MCF 10A (cell line): ENCODE results near the gene GPR108. TPM values are rescaled to one million over a fixed set of nuclear protein-coding genes. Genes with fewer than 3 reads are reported as not detected.

Source experiments
- BruUV-seq: library from RNA; stranded (reverse); fragments of 400-500 nt; replicated peaks from 2 replicates; lab custom pipeline; 2021; lab: Mats Ljungman, UMichigan
- CTCF ChIA-PET: fragments of 300-600 bp; sonication (Branson Sonifier 250); formaldehyde crosslinking; extraction: SDS; loops from one replicate; lab custom pipeline; 2021; ENCODE audit warnings: antibody characterized with exemption, inconsistent platforms; lab: Yijun Ruan, JAX
- POLR2A ChIA-PET: fragments of 300-600, 350-650 bp; sonication (Branson Sonifier 250); formaldehyde crosslinking; extraction: SDS; loops from one replicate; lab custom pipeline; 2020; ENCODE audit warnings: antibody characterized with exemption, inconsistent platforms; lab: Yijun Ruan, JAX
- DNase-seq: peaks from one replicate; pipeline ENCODE4 v3.0.0-alpha.2; 2018; ENCODE audit not compliant: unreplicated experiment
- H3K27ac Mint-ChIP-seq: one replicate; pipeline ENCODE4 v1.8.0; 2022; ENCODE audit warnings: mild to moderate bottlenecking, low read depth, mixed read lengths; ENCODE audit not compliant: unreplicated experiment
- H3K27me3 Mint-ChIP-seq: one replicate; pipeline ENCODE4 v1.8.0; 2022; ENCODE audit warnings: mixed read lengths; ENCODE audit not compliant: insufficient read depth, unreplicated experiment
- H3K36me3 Mint-ChIP-seq: one replicate; pipeline ENCODE4 v1.8.0; 2022; ENCODE audit warnings: mild to moderate bottlenecking, moderate library complexity, mixed read lengths; ENCODE audit not compliant: insufficient read depth, unreplicated experiment
- H3K4me1 Mint-ChIP-seq: one replicate; pipeline ENCODE4 v1.8.0; 2022; ENCODE audit warnings: mixed read lengths; ENCODE audit not compliant: insufficient read depth, unreplicated experiment
- H3K4me3 Mint-ChIP-seq: one replicate; pipeline ENCODE4 v1.8.0; 2022; ENCODE audit warnings: mild to moderate bottlenecking, moderate library complexity, mixed read lengths; ENCODE audit not compliant: unreplicated experiment
- H3K9me3 Mint-ChIP-seq: one replicate; pipeline ENCODE4 v1.8.0; 2022; ENCODE audit warnings: mixed read lengths; ENCODE audit not compliant: unreplicated experiment
- CTCF ChIP-seq: fragments of 200-600 bp; IDR thresholded peaks from one replicate; pipeline ENCODE4 v1.8.0; 2022; ENCODE audit warnings: antibody characterized with exemption, mild to moderate bottlenecking; ENCODE audit not compliant: unreplicated experiment
- intact Hi-C: fragments of 100-400 bp; cut with micrococcal nuclease; formaldehyde crosslinking; loops from 2 replicates; pipeline ENCODE4 v1.14.1; 2022
- total RNA-seq: library from RNA; stranded (reverse); gene quantifications from 2 replicates; pipeline ENCODE4 v1.2.3, GENCODE V29; 2022

Gene GPR108
- total RNA-seq, 1 experiment from 2014 or later: 115 TPM

DNA sequence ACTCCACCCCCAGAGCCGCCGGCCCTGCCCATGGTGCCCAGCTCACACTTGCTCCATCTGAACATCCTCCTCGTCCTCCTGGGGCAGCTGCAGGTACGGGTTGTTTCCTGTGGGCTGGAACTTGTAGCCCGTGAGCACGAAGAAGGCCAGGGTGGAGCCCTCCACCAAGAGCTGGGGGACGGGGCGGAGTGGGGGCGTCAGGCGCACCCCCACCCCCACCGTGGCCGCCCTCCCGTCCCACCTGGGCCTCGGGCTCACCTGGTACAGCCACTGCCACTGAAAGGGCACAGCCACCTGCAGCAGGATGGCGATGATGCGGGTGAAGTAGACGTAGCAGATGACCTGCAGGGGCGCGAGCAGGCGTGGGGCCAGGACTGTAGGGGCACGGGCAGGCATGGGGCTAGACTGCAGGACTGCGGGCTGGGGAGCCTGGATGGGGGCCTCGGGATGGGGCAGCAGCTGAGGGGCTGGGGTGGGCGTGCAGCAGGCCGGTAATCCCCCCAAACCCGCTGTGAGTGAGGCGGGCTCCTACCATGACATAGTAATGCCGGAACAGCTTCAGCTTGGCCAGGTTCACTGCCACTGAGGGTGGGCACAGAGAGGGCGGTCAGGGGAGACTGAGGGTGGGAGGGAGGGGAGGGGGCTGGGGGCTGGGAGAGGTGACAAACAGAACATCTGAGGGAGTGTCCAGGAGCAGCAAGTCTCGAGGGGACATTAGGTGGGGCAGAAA lies 6.3 kb downstream of the GPR108 start:
- TF ChIP-seq CTCF: no peak
- peaks cover 31% of the 10 kb centered on the region for H3K36me3 Mint-ChIP-seq
- H3K27me3 Mint-ChIP-seq: no peaks in the 10 kb centered on the region
- H3K27ac Mint-ChIP-seq: no peak overlapping the region
- ChIA-PET CTCF (no interaction called here), POLR2A (no interaction called here)
- H3K4me3 Mint-ChIP-seq: no peak overlapping the region
- no peak for DNase-seq
- intact Hi-C loops: no loop called here
- H3K4me1 Mint-ChIP-seq: peaks cover 9% of the 10 kb centered on the region
- no TSS peak for BruUV-seq
- H3K9me3 Mint-ChIP-seq: no peaks in the 10 kb centered on the region

DNA sequence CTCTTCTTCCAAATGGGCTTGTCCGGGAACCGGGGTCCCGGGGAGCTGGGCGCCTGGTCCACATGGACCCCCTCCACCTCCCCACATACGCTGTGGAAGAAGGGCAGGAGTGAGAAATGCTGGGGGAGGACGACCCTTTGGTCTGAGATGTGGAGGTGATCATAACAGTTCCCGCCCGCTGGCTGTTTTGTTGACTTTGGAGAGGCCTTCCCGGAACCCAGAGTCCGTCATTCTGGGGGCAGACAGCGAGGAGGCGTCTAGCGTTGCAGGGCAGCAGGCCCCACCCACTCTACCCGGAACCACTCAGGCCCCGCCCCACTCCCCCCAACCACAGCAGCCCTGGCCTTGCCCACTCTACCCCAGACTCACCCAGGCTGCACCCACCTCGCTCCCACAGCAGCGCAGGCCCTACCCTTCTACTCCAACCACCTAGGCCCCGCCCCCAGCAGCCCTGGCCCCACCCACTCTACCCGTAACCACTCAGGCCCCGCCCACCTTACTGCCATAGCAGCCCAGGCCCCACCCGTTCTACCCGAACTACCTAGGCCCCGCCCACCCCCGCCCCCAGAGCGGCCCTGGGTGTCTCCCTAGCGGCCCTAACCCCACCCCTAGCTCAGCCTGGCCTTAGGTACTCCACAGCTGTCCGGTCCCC lies 7.1 kb downstream of the GPR108 start:
- no TSS peak for BruUV-seq
- ChIA-PET CTCF (no interaction called here), POLR2A (interaction anchor here (0.6 kb wide), 1 partner anchor 7 kb away, joined by 3 read pairs; the partner anchor contains the start of gene GPR108)
- no peak for TF ChIP-seq CTCF
- H3K27me3 Mint-ChIP-seq: no peaks in the 10 kb centered on the region
- intact Hi-C loops: no loop called here
- no peak overlapping the region for H3K27ac Mint-ChIP-seq
- peaks cover 29% of the 10 kb centered on the region for H3K36me3 Mint-ChIP-seq
- DNase-seq: no peak
- H3K4me1 Mint-ChIP-seq: peaks cover 5% of the 10 kb centered on the region
- no peak overlapping the region for H3K4me3 Mint-ChIP-seq
- H3K9me3 Mint-ChIP-seq: no peaks in the 10 kb centered on the region

GRCh38 chr19:6729573-6730152 lies 7.7 kb downstream of the GPR108 start:
- H3K4me1 Mint-ChIP-seq: peaks cover 5% of the 10 kb centered on the region
- H3K4me3 Mint-ChIP-seq: no peak overlapping the region
- H3K36me3 Mint-ChIP-seq: peaks cover 33% of the 10 kb centered on the region
- intact Hi-C loops: no loop called here
- POLR2A ChIA-PET: interaction anchor here (0.6 kb wide), 1 partner anchor 8 kb away, joined by 3 read pairs; the partner anchor contains the start of gene GPR108
- no peak for TF ChIP-seq CTCF
- no peaks in the 10 kb centered on the region for H3K9me3 Mint-ChIP-seq
- DNase-seq: no peak
- H3K27me3 Mint-ChIP-seq: no peaks in the 10 kb centered on the region
- no peak overlapping the region for H3K27ac Mint-ChIP-seq
- CTCF ChIA-PET: interaction anchor here (0.5 to 1.0 kb wide), 2 partner anchors 11 to 133 kb away, joined by 5 to 6 read pairs; no protein-coding TSS in a partner anchor
- no TSS peak for BruUV-seq

DNA sequence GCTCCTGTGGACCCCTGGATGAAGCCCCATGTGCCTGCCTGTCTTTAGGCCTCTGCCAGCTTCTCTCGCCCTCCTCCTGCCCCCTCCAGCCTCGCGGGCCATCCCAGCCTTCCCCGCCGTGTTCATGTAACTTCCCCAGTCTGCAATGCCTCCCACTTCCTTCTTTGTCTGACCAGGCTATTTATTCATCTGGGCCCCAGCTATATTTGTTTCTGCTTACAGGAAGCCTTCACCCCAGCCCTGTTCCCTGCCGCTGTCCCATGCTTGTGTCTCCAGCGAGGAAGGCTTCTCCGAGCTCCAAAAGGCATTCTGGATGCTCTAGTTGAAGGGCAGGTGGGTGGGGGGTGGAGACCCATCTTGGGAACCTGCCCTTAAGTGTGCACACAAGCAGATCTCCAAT lies 9.0 kb downstream of the GPR108 start:
- no peak for TF ChIP-seq CTCF
- peaks cover 20% of the 10 kb centered on the region for H3K36me3 Mint-ChIP-seq
- no peak for DNase-seq
- ChIA-PET CTCF (interaction anchor here (0.9 kb wide), 1 partner anchor 8 kb away, joined by 4 read pairs; no protein-coding TSS in a partner anchor), POLR2A (interaction anchor here (0.7 kb wide), 1 partner anchor 10 kb away, joined by 4 read pairs; no protein-coding TSS in a partner anchor)
- H3K4me3 Mint-ChIP-seq: no peak overlapping the region
- no peaks in the 10 kb centered on the region for H3K27me3 Mint-ChIP-seq
- H3K9me3 Mint-ChIP-seq: no peaks in the 10 kb centered on the region
- intact Hi-C loops: no loop called here
- no peak overlapping the region for H3K27ac Mint-ChIP-seq
- peaks cover 10% of the 10 kb centered on the region for H3K4me1 Mint-ChIP-seq
- no TSS peak for BruUV-seq
